ENCODE measurements around the gene PQBP1.
A peak's percentile ranks its signal among the peaks of the same experiment; 100 is the strongest.

PQBP1 gene

DNA sequence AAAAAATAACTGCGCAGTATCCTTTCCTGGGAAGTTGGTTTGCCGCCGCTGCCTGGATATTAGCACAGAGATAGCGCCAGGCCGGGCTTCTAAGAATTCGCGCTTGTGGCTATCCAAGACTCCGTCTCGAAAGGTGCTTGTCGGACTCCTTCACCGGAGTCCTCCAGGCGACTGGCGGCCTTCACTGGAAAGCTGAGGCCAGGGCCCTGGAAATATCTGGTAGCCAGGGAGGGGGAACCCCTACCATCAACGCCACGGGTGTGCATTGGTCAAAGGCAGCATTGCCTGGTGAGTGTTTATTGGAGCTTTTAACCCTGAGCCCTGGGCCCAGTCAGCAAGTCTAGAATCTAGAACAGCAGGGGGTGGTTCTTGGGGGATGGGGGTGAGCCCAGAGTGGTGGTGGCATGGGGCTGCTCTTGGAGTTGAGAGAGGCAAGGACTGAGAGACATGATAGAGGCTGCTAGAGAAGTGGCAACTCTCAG is 21.7 kb downstream of the PQBP1 start:
- H3K9ac ChIP-seq (ENCODE audit: low read length) = no peak overlapping the region
- no peak overlapping the region for H2BK5ac ChIP-seq (ENCODE audit: low read depth, low read length, poor library complexity)
- no peak overlapping the region for H3K4me3 ChIP-seq (ENCODE audit: low read depth, low read length)
- H3K4ac ChIP-seq (ENCODE audit: low read depth, low read length) = no peak overlapping the region
- no peak overlapping the region for H3K14ac ChIP-seq (ENCODE audit: low read length)
- no peak overlapping the region for H2AK5ac ChIP-seq (ENCODE audit: low read length)
- peak overlapping the region; percentile 33 for H3K27ac ChIP-seq (ENCODE audit: low read depth, low read length)
- no peak overlapping the region for H2BK120ac ChIP-seq (ENCODE audit: insufficient read depth, low read length, poor library complexity)
- DNase-seq = no peak
- H3K9me3 ChIP-seq (ENCODE audit: insufficient read depth, low read depth, low read length) = no peaks in the 10 kb centered on the region
- no peak overlapping the region for H4K12ac ChIP-seq (ENCODE audit: low read depth, low read length)
- H3K4me2 ChIP-seq (ENCODE audit: low read length) = peak overlapping the region; percentile 81
- H3K79me2 ChIP-seq (ENCODE audit: control insufficient read depth, insufficient read depth, low read length, poor library complexity) = no peaks in the 10 kb centered on the region
- no peak overlapping the region for H3K18ac ChIP-seq (ENCODE audit: low read length)
- peaks cover 5 to 14% of the 10 kb centered on the region in 2 experiments for H3K4me1 ChIP-seq (ENCODE audit: control insufficient read depth in 1 of 2, insufficient read depth in 2 of 2, low read length in 2 of 2)
- H3K36me3 ChIP-seq (ENCODE audit: control insufficient read depth in 1 of 2, insufficient read depth in 2 of 2, low read length in 2 of 2) = peaks cover 23 to 26% of the 10 kb centered on the region in 2 experiments
- H4K91ac ChIP-seq (ENCODE audit: low read depth, low read length) = no peak overlapping the region
- no peaks in the 10 kb centered on the region for H3K27me3 ChIP-seq (ENCODE audit: insufficient read depth, low read length)
- WGBS (ENCODE audit: extremely low coverage, insufficient coverage, insufficient read length) = no CpG with 5 or more reads among the region's 15 CpGs
- H3K79me1 ChIP-seq (ENCODE audit: low read length) = no peaks in the 10 kb centered on the region
- H4K8ac ChIP-seq (ENCODE audit: low read depth, low read length) = no peak overlapping the region
- H3K23ac ChIP-seq (ENCODE audit: low read length) = no peak overlapping the region
- H2AFZ ChIP-seq (ENCODE audit: insufficient read depth, low read length, poor library complexity) = no peak overlapping the region
- no peak overlapping the region for H2BK12ac ChIP-seq (ENCODE audit: low read length)

DNA sequence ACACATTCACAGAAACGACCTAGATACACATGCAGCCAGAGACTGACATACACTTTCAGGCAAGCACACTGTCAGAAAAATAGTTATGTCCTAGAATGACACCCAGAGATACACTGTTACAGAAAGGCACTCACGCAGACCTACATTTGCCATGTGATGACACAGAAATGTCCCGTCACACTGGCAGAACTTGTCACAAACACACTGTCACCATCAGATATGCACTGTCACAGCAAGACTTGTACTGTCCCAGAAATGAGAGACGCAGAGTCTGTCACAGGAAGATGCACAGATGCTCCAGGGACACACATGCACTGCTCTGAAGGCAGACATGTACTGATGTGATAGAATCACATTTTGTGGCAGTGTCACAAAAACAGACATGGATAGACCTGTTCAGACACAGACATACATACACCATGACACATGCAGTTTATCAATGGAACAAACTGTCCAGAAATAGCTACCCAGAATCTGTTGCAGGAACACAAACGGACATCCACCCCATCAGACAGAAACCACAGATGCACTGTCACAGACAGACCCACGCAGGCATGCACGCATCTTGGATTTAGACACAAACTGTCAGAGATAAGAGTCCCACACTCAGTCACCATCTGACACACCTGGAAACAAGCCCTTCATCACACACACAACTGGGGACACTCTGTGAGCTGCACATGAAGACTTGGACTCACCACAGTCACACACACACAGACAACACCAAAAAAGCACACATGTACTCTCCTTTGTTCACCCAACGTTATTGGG is 22.4 kb downstream of the PQBP1 start:
- Histone ChIP-seq H3K27me3 (ENCODE audit: insufficient read depth, low read length) (no peaks in the 10 kb centered on the region), H3K4me3 (ENCODE audit: low read depth, low read length) (no peak overlapping the region), H3K9me3 (ENCODE audit: insufficient read depth, low read depth, low read length) (no peaks in the 10 kb centered on the region), H4K12ac (ENCODE audit: low read depth, low read length) (no peak overlapping the region), H3K9ac (ENCODE audit: low read length) (no peak overlapping the region), H3K27ac (ENCODE audit: low read depth, low read length) (no peak overlapping the region), H4K8ac (ENCODE audit: low read depth, low read length) (no peak overlapping the region), H3K79me2 (ENCODE audit: control insufficient read depth, insufficient read depth, low read length, poor library complexity) (no peaks in the 10 kb centered on the region), H3K14ac (ENCODE audit: low read length) (no peak overlapping the region), H2AK5ac (ENCODE audit: low read length) (no peak overlapping the region), H3K36me3 (ENCODE audit: control insufficient read depth in 1 of 2, insufficient read depth in 2 of 2, low read length in 2 of 2) (peaks cover 25 to 28% of the 10 kb centered on the region in 2 experiments), H3K23ac (ENCODE audit: low read length) (no peak overlapping the region), H2BK12ac (ENCODE audit: low read length) (no peak overlapping the region), H2AFZ (ENCODE audit: insufficient read depth, low read length, poor library complexity) (no peak overlapping the region), H3K79me1 (ENCODE audit: low read length) (no peaks in the 10 kb centered on the region), H3K4me2 (ENCODE audit: low read length) (peak overlapping the region; percentile 81), H3K4ac (ENCODE audit: low read depth, low read length) (no peak overlapping the region), H4K91ac (ENCODE audit: low read depth, low read length) (no peak overlapping the region), H2BK120ac (ENCODE audit: insufficient read depth, low read length, poor library complexity) (no peak overlapping the region), H3K18ac (ENCODE audit: low read length) (no peak overlapping the region), H2BK5ac (ENCODE audit: low read depth, low read length, poor library complexity) (no peak overlapping the region), H3K4me1 (ENCODE audit: control insufficient read depth in 1 of 2, insufficient read depth in 2 of 2, low read length in 2 of 2) (peaks cover 5 to 14% of the 10 kb centered on the region in 2 experiments)
- no CpG with 5 or more reads among the region's 8 CpGs for WGBS (ENCODE audit: extremely low coverage, insufficient coverage, insufficient read length)
- no peak for DNase-seq

DNA sequence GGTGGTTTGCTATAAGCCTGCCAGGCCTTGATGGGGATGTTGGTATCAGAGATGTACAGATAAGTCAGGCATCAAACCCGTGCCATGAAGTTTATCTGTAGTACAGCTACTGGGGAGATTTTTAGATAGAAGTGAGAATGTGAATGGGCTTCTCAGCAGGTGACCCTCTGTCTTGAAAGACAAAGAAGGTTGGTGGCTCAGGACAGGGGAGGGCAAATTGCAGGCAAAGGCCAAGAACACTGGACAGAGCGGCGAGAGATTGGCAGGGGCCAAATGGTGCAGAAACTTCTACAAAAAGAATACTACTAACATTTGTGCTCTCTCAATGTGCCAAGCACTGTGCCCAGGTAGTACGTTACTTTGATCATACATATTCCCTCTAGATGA is 23.0 kb downstream of the PQBP1 start:
- no peak overlapping the region for H2BK120ac ChIP-seq (ENCODE audit: insufficient read depth, low read length, poor library complexity)
- no peak overlapping the region for H2BK12ac ChIP-seq (ENCODE audit: low read length)
- no peak overlapping the region for H3K18ac ChIP-seq (ENCODE audit: low read length)
- H3K27ac ChIP-seq (ENCODE audit: low read depth, low read length) = no peak overlapping the region
- no peak overlapping the region for H2AK5ac ChIP-seq (ENCODE audit: low read length)
- no peaks in the 10 kb centered on the region for H3K27me3 ChIP-seq (ENCODE audit: insufficient read depth, low read length)
- no peak overlapping the region for H3K4ac ChIP-seq (ENCODE audit: low read depth, low read length)
- WGBS (ENCODE audit: extremely low coverage, insufficient coverage, insufficient read length) = no CpG with 5 or more reads among the region's 4 CpGs
- no peak overlapping the region for H3K4me2 ChIP-seq (ENCODE audit: low read length)
- H2AFZ ChIP-seq (ENCODE audit: insufficient read depth, low read length, poor library complexity) = no peak overlapping the region
- H3K79me1 ChIP-seq (ENCODE audit: low read length) = no peaks in the 10 kb centered on the region
- no peak overlapping the region for H3K14ac ChIP-seq (ENCODE audit: low read length)
- no peaks in the 10 kb centered on the region for H3K79me2 ChIP-seq (ENCODE audit: control insufficient read depth, insufficient read depth, low read length, poor library complexity)
- H4K91ac ChIP-seq (ENCODE audit: low read depth, low read length) = no peak overlapping the region
- no peak overlapping the region for H4K12ac ChIP-seq (ENCODE audit: low read depth, low read length)
- H3K36me3 ChIP-seq (ENCODE audit: control insufficient read depth in 1 of 2, insufficient read depth in 2 of 2, low read length in 2 of 2) = peaks cover 30 to 32% of the 10 kb centered on the region in 2 experiments
- H3K9me3 ChIP-seq (ENCODE audit: insufficient read depth, low read depth, low read length) = no peaks in the 10 kb centered on the region
- H3K23ac ChIP-seq (ENCODE audit: low read length) = no peak overlapping the region
- no peak overlapping the region for H3K4me3 ChIP-seq (ENCODE audit: low read depth, low read length)
- peaks cover 5 to 14% of the 10 kb centered on the region in 2 experiments for H3K4me1 ChIP-seq (ENCODE audit: control insufficient read depth in 1 of 2, insufficient read depth in 2 of 2, low read length in 2 of 2)
- H4K8ac ChIP-seq (ENCODE audit: low read depth, low read length) = no peak overlapping the region
- no peak overlapping the region for H2BK5ac ChIP-seq (ENCODE audit: low read depth, low read length, poor library complexity)
- H3K9ac ChIP-seq (ENCODE audit: low read length) = no peak overlapping the region
- DNase-seq = no peak

DNA sequence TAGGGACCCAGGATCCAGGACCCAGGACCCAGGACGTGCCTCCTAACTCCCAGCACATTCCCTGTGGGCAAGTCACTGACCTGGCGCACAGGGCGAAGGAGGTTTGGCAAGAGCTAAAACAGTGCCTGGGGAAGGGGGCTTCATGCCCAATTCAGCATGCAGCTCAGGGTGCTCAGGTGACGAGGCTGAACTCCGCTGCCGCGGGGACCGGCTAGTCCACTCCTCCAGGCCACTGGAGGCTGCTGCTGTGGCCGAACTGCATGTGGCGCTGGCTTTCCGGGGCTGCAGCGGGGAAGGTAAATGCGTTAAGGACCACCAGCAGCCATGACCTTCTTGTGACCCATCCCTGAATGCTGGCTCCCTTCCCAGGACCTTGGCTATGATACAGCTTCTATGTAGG is 26.0 kb downstream of the PQBP1 start:
- no peaks in the 10 kb centered on the region for H3K79me2 ChIP-seq (ENCODE audit: control insufficient read depth, insufficient read depth, low read length, poor library complexity)

More for the DNA sequence above, 26.0 kb downstream of the PQBP1 start:
- Histone ChIP-seq H2AFZ (ENCODE audit: insufficient read depth, low read length, poor library complexity) (no peak overlapping the region), H3K14ac (ENCODE audit: low read length) (no peak overlapping the region), H3K9me3 (ENCODE audit: insufficient read depth, low read depth, low read length) (no peaks in the 10 kb centered on the region), H3K23ac (ENCODE audit: low read length) (no peak overlapping the region), H4K91ac (ENCODE audit: low read depth, low read length) (no peak overlapping the region), H2BK5ac (ENCODE audit: low read depth, low read length, poor library complexity) (no peak overlapping the region), H2AK5ac (ENCODE audit: low read length) (no peak overlapping the region), H4K8ac (ENCODE audit: low read depth, low read length) (no peak overlapping the region), H3K4me2 (ENCODE audit: low read length) (no peak overlapping the region), H3K27me3 (ENCODE audit: insufficient read depth, low read length) (no peaks in the 10 kb centered on the region), H3K27ac (ENCODE audit: low read depth, low read length) (no peak overlapping the region), H2BK120ac (ENCODE audit: insufficient read depth, low read length, poor library complexity) (no peak overlapping the region), H4K12ac (ENCODE audit: low read depth, low read length) (no peak overlapping the region), H2BK12ac (ENCODE audit: low read length) (no peak overlapping the region), H3K18ac (ENCODE audit: low read length) (no peak overlapping the region), H3K4me3 (ENCODE audit: low read depth, low read length) (no peak overlapping the region), H3K4me1 (ENCODE audit: control insufficient read depth in 1 of 2, insufficient read depth in 2 of 2, low read length in 2 of 2) (peaks cover 0 to 4% of the 10 kb centered on the region in 2 experiments), H3K4ac (ENCODE audit: low read depth, low read length) (no peak overlapping the region), H3K9ac (ENCODE audit: low read length) (no peak overlapping the region), H3K79me1 (ENCODE audit: low read length) (no peaks in the 10 kb centered on the region), H3K36me3 (ENCODE audit: control insufficient read depth in 1 of 2, insufficient read depth in 2 of 2, low read length in 2 of 2) (peaks cover 35 to 40% of the 10 kb centered on the region in 2 experiments)
- no CpG with 5 or more reads among the region's 13 CpGs for WGBS (ENCODE audit: extremely low coverage, insufficient coverage, insufficient read length)
- DNase-seq = no peak
